Stimulated activated naive CD4-positive, alpha-beta T cell (primary cell): Measurements from ENCODE around the gene CELF2.

Experiments
- DNase-seq, 6 experiments: peaks; one replicate each; lab custom pipeline; 2025; lab: John Stamatoyannopoulos, UW

The CELF2 gene

DNA sequence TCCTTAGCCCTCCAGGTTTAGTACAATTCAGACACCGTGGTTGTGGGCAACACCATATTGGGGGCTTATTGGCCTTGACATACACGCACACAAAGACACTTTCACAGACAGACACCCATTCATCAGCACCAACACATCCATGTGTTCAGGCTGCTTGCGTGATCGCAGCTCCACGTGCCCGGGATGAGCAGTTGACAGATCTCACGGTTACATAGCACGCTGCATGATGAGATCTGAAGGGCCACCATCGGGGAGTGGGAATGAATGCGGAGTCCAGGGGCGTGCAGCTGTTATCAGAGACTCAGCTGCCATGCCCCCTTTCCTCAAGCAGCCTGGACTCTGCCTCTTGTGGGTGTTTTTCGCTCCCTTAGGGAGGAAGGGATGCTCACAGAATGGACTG is 308.6 kb downstream of the CELF2 start:
- no peak for DNase-seq

DNA sequence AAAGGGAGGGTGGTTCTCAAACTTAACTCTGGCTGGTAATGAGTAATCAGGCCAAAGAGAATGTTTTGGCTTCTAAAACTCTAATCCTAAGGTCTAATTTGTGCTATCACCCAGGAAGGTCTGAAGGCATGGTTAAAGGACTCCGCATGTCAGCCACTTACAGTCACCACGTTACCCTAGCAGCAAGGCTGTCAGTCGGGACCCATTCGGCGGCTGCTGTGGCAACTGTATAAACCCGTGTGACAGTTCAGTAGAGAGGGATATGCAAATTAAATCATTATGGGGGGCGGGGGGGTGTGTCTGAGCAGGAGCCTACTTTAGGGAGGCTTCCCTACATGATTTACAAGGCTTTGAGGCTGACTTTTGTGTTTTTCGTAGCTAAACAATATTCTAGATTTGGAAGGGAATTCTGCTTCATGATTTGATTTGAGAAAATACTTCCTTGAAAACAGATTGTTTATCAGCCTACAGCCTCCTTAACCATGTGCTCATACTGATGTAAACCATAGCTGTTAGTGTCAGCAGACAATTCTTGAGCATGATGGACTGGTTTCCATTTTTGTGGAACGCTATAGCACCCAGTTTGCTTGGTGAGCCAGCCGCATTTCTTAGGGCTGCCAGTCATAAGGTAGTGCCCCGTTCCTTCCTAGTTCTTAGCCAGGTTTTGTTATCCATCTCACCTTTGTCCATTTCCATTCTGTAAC is 309.4 kb downstream of the CELF2 start:
- no peak for DNase-seq

DNA sequence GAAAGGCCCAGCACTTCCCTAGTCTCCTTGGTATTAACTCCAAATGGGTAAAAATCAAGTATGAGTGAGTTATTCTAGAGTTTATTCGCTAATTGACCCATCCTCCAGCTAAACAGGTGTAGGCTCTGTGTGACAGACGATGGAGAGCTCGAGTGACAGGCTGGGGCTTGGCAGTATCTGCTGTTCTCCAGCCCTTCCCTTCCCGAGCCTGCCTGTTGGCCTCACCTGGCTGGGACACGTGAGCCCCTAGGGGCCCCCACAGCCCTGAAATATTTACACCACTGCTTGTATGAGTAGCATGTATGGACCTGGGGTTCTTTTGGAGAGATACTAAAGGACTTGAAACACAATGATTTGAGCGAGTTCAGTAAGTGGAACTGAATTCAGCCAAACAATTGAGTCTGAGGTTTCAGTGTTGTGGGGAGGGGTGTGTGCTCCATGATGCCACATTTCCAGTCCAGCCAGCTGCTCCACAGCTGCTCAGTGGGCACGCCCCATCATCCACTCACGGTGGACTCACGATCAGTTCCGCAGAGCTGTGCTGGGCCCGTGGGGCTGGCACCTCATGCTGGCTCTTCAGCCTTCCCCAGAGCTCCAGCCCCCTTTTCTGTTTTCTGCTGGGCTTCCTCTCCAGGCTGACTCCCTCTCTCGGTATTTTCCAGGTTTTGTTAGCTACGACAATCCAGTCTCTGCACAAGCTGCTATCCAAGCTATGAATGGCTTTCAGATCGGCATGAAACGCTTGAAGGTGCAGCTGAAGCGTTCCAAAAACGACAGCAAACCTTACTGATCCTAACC is 310.8 kb downstream of the CELF2 start:
- DNase-seq: no peak

- DNase-seq: no peak
Observed at GRCh38 chr10:11329062-11329673, 311.5 kb downstream of the CELF2 start.

- no peak for DNase-seq
Observed at GRCh38 chr10:11330383-11331045, 312.8 kb downstream of the CELF2 start.

- DNase-seq: no peak
Observed at GRCh38 chr10:11331046-11331577, 313.4 kb downstream of the CELF2 start.

DNA sequence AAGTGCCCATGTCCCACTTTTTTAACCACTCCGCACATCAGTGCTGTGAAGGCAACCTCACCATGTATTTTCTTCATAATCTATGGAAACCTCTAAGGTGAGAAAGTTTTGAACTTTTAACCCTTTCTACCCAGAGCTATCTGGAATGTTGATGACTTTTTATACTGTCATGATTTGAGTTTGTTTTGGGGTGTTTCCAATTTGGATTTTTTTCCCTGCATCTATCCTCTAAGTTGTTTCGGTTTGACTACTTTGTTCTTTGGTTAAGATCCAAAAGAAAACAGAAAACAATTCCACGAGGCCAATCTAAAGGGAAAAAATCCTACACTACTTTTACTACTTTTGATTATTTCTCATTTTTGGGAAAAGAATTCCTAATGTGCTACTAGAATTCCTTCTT is 314.1 kb downstream of the CELF2 start:
- DNase-seq: no peak

DNA sequence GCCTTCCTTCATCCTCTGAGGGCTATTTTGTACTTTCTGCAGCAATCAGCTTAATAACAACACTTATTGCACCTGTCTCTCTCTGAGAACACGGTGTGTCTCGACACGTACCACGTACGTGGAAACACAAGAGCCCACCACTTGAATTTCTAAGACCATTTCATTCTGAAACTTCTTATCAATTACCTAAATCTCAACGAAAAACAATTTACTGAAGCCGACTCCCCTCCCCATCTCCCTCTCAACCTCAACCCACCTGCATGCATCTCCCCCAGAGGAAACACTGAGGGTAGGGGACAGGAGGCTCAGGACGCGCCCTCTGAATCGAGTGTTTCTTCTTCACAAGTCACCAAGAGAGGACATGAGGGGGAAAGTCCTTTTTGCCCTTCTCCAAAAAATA is 315.2 kb downstream of the CELF2 start:
- DNase-seq: no peak

DNA sequence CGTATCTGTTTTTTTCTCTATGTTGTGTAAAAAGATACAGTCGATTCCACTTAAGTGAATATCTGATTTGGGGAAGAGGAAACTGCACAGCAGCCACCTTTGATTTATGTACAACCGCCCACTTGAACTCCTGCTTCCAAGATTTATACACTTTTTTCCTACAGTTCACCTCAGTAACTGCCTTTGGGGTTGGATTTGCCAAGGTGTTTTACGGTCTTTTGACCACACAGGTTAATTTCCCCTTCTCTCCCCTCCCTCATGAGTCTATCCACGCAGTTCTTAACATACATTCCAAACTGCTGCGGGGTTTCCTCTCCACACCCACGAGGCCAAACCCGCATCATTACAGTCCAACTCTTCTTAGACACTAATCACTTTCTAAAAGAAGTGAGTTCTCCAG is 316.8 kb downstream of the CELF2 start:
- no peak for DNase-seq

- no peak for DNase-seq
Observed at GRCh38 chr10:11335167-11335652, 317.5 kb downstream of the CELF2 start.

DNA sequence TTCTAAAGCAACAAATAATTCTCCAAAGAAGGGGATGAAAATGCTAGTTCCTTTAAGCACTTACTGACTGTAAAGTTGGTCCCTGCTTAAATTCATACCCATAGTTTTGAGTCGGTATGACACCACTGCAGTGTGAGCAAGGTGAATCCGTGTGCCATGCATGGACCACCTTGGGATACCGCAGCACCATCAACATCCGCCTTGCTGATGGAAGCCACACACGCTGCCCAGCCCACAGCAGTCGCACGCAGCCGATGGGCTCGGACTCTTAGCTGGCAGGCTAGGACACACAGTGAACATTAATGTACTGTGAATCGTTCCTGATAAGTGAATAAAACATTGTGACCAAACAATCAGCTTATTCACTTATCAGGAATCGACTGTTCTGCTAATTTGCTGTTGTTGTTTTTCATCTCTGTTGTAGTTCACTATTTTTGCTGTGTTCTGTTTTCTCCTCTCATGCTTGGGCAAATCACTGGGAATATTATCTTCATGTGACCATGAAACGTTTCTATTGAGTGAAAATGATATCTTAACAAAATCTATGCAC is 318.3 kb downstream of the CELF2 start:
- DNase-seq: no peak

DNA sequence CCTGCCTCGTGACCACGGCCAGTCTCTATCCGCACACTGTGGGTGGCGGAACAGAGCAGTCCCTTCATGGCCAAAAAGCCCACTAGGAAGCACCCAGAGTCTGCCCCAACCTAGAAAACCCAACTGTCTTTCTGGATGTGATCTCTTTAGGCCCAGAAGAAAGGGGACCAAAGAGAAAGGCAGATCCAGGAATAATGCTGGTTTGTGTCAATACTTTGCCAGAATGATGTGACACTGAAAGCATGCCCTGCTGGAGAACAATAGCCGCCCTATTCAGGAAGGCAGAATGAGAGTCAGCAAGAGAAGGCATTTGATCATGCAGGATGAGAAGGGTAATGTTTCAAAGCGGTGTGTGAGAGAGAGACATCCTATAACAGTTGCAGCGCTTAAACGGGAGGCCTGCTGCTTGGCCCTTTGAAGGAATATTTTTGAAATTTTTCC is 319.1 kb downstream of the CELF2 start:
- no peak for DNase-seq

- DNase-seq: peak in 3 of 6 experiments; percentile 20 to 46 (median 31)
Observed at GRCh38 chr10:11337516-11337915, 319.8 kb downstream of the CELF2 start.

GRCh38 chr10:11338160-11338844 is 320.6 kb downstream of the CELF2 start:
- DNase-seq: no peak

- no peak for DNase-seq
Observed at GRCh38 chr10:11339013-11339412, 321.3 kb downstream of the CELF2 start.

- DNase-seq: no peak
Observed at GRCh38 chr10:11339660-11340059, 322.0 kb downstream of the CELF2 start.

GRCh38 chr10:11341283-11341960 is 323.8 kb downstream of the CELF2 start:
- DNase-seq: no peak

DNA sequence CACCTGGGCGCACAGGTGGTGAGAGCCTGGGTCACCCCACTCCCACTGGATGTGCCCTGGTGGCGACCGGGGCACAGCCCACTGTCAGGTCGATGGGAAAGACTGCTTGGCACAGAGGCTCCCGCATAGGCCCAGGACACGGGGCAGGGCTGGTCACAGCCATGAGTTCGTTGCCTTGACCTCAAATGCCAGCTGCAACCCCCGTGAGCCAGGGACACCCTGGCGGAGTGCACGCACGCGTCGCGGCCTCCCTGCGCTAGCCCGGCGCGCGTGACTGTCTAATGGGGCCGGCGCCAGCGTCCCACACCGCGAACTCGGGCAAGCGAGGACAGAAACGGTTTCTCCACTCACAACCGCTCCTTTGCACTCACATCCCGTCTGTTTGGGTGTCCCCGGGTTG is 326.4 kb downstream of the CELF2 start:
- DNase-seq: no peak

DNA sequence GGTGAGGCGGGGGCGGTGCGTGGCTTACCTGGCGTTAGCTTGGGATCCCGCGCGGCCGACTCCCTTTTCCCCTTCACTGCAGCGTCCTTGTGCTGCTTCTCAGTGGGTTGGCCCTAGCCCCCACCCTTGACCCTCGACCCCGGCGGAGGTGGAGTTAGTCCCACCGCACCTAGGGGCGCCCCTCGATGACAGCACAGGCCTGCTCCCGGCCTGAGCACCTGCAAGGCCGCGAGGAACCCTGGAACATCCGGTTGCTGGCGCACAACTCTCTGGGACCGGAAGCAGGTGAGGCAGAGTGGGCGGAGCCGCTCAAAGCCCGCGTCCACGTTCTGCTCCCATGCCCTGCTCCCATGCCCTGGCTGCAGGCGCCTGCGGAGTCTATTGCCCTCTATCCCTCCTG is 326.9 kb downstream of the CELF2 start:
- DNase-seq: peak in 1 of 6 experiments; percentile 5

GRCh38 chr10:11345224-11346054 is 327.8 kb downstream of the CELF2 start:
- DNase-seq: no peak
